Esophagus muscularis mucosa (tissue), 4 donors: ENCODE measurements around the gene OAF.

ENCODE experiments used
- EP300 ChIP-seq: sonication (generic); formaldehyde crosslinking; IDR thresholded peaks from one replicate; pipeline ENCODE4 v1.6.1; 2017; ENCODE audit warnings: antibody characterized with exemption
- POLR2A ChIP-seq: fragments of 450-650 bp; IDR thresholded peaks from one replicate; pipeline ENCODE4 v1.6.1; 2017; ENCODE audit warnings: antibody characterized with exemption, moderate library complexity, mild to moderate bottlenecking, low read depth
- TF ChIP-seq, protein P1 (sequence below), 3 experiments: fragments of 200-600 bp in 2 of 3; fragments of 450-650 bp in 1 of 3; sonication (generic) in 2 of 3; IDR thresholded peaks; one replicate each; pipeline ENCODE4 v1.5.1; 2017 to 2019; ENCODE audit warnings: antibody characterized with exemption in 3 of 3, mild to moderate bottlenecking in 2 of 3, moderate library complexity in 1 of 3

DNA sequence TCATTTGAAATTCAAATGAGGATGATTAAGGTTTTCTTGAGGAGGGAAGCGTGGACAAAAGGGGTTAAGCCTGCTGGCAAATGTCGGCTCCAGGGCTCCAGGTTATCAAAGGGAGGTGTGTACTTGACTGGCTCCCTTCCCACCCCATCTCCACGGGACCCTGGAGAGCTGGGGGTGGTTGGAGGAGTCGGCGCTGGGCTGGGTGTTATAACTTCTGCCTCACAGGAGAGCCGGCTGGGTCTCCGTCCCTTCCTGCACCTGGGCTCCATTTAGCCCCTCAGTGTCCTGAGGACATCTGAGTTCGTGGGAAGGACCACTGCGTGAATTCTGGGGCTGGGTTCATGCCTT, 44.7 kb downstream of the OAF start:
- TF ChIP-seq, protein P1, sequence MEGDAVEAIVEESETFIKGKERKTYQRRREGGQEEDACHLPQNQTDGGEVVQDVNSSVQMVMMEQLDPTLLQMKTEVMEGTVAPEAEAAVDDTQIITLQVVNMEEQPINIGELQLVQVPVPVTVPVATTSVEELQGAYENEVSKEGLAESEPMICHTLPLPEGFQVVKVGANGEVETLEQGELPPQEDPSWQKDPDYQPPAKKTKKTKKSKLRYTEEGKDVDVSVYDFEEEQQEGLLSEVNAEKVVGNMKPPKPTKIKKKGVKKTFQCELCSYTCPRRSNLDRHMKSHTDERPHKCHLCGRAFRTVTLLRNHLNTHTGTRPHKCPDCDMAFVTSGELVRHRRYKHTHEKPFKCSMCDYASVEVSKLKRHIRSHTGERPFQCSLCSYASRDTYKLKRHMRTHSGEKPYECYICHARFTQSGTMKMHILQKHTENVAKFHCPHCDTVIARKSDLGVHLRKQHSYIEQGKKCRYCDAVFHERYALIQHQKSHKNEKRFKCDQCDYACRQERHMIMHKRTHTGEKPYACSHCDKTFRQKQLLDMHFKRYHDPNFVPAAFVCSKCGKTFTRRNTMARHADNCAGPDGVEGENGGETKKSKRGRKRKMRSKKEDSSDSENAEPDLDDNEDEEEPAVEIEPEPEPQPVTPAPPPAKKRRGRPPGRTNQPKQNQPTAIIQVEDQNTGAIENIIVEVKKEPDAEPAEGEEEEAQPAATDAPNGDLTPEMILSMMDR (IDR thresholded peaks at IDR 0.05) = no peak
- no peak for TF ChIP-seq POLR2A
- no peak for TF ChIP-seq EP300
